Activated naive CD8-positive, alpha-beta T cell treated with anti-CD3 and anti-CD28 coated beads for 36 hours (primary cell): ENCODE results near the gene VENTX. TPM values are rescaled to one million over a fixed set of nuclear protein-coding genes. Genes with fewer than 3 reads are reported as not detected.
A peak's percentile ranks its signal among the peaks of the same experiment; 100 is the strongest.

Experiments
- DNase-seq: peaks from one replicate; pipeline ENCODE4 v3.0.0; 2021
- H3K27ac Mint-ChIP-seq: one replicate; pipeline ENCODE4 v1.8.0; 2022; ENCODE audit warnings: mild to moderate bottlenecking, moderate library complexity, mixed read lengths
- H3K27me3 Mint-ChIP-seq: one replicate; pipeline ENCODE4 v1.8.0; 2022; ENCODE audit warnings: mild to moderate bottlenecking, mixed read lengths
- H3K36me3 Mint-ChIP-seq: one replicate; pipeline ENCODE4 v1.8.0; 2021; ENCODE audit warnings: mild to moderate bottlenecking, mixed read lengths
- H3K4me1 Mint-ChIP-seq: one replicate; pipeline ENCODE4 v1.8.0; 2021; ENCODE audit warnings: mixed read lengths
- H3K4me3 Mint-ChIP-seq: one replicate; pipeline ENCODE4 v1.8.0; 2022; ENCODE audit warnings: mild to moderate bottlenecking, moderate library complexity, mixed read lengths
- H3K9me3 Mint-ChIP-seq: one replicate; pipeline ENCODE4 v1.8.0; 2022; ENCODE audit warnings: mixed read lengths
- total RNA-seq, 2 experiments: library from RNA; stranded (reverse); gene quantifications; one replicate each; pipeline ENCODE4 v1.2.3, GENCODE V29; 2021

Gene VENTX
- total RNA-seq, 2 experiments from 2014 or later = not detected

- H3K27ac Mint-ChIP-seq = peak overlapping the region; percentile 83
- DNase-seq = peak; percentile 81
- H3K4me1 Mint-ChIP-seq = peaks cover 20% of the 10 kb centered on the region
- H3K36me3 Mint-ChIP-seq = peaks cover 3% of the 10 kb centered on the region
- H3K27me3 Mint-ChIP-seq = no peaks in the 10 kb centered on the region
- peak overlapping the region; percentile 83 for H3K4me3 Mint-ChIP-seq
- H3K9me3 Mint-ChIP-seq = no peaks in the 10 kb centered on the region
Observed at GRCh38 chr10:133274751-133275683, 37.4 kb downstream of the VENTX start.

GRCh38 chr10:133275684-133276092 is 38.0 kb downstream of the VENTX start:
- Mint-ChIP-seq H3K4me3 (peak overlapping the region; percentile 83), H3K4me1 (peaks cover 20% of the 10 kb centered on the region), H3K9me3 (no peaks in the 10 kb centered on the region), H3K27me3 (no peaks in the 10 kb centered on the region), H3K27ac (peak overlapping the region; percentile 83), H3K36me3 (peaks cover 3% of the 10 kb centered on the region)
- peak; percentile 62 for DNase-seq

GRCh38 chr10:133276100-133276434 is 38.4 kb downstream of the VENTX start:
- H3K27ac Mint-ChIP-seq = peak overlapping the region; percentile 83
- no peak for DNase-seq
- no peaks in the 10 kb centered on the region for H3K9me3 Mint-ChIP-seq
- H3K4me1 Mint-ChIP-seq = peaks cover 20% of the 10 kb centered on the region
- H3K27me3 Mint-ChIP-seq = no peaks in the 10 kb centered on the region
- peak overlapping the region; percentile 83 for H3K4me3 Mint-ChIP-seq
- peaks cover 3% of the 10 kb centered on the region for H3K36me3 Mint-ChIP-seq

GRCh38 chr10:133276435-133277201 is 39.0 kb downstream of the VENTX start, which contains the start of gene ADAM8:
TSS of gene ADAM8 (minus strand) at chr10:133276868. CDS start at chr10:133276817, 51 bp downstream.
- peaks cover 3% of the 10 kb centered on the region for H3K36me3 Mint-ChIP-seq
- DNase-seq = peak; percentile 77
- H3K4me3 Mint-ChIP-seq = peak within 1 kb of the TSS; percentile 83
- H3K4me1 Mint-ChIP-seq = peaks cover 20% of the 10 kb centered on the region
- H3K9me3 Mint-ChIP-seq = no peaks in the 10 kb centered on the region
- H3K27me3 Mint-ChIP-seq = no peaks in the 10 kb centered on the region
- H3K27ac Mint-ChIP-seq = peak within 1 kb of the TSS; percentile 83

- H3K4me1 Mint-ChIP-seq = peaks cover 20% of the 10 kb centered on the region
- H3K27ac Mint-ChIP-seq = no peak overlapping the region
- no peak for DNase-seq
- no peaks in the 10 kb centered on the region for H3K27me3 Mint-ChIP-seq
- no peaks in the 10 kb centered on the region for H3K9me3 Mint-ChIP-seq
- no peak overlapping the region for H3K4me3 Mint-ChIP-seq
- peaks cover 3% of the 10 kb centered on the region for H3K36me3 Mint-ChIP-seq
Observed at GRCh38 chr10:133277277-133277992, 39.8 kb downstream of the VENTX start.

GRCh38 chr10:133277993-133278576 is 40.4 kb downstream of the VENTX start:
- Mint-ChIP-seq H3K9me3 (no peaks in the 10 kb centered on the region), H3K4me1 (peaks cover 20% of the 10 kb centered on the region), H3K27ac (peak overlapping the region; percentile 66), H3K27me3 (no peaks in the 10 kb centered on the region), H3K4me3 (peak overlapping the region; percentile 7), H3K36me3 (peaks cover 3% of the 10 kb centered on the region)
- no peak for DNase-seq

- peak overlapping the region; percentile 7 for H3K4me3 Mint-ChIP-seq
- no peaks in the 10 kb centered on the region for H3K27me3 Mint-ChIP-seq
- peaks cover 3% of the 10 kb centered on the region for H3K36me3 Mint-ChIP-seq
- H3K4me1 Mint-ChIP-seq = peaks cover 20% of the 10 kb centered on the region
- H3K27ac Mint-ChIP-seq = peak overlapping the region; percentile 66
- no peaks in the 10 kb centered on the region for H3K9me3 Mint-ChIP-seq
- peak; percentile 31 for DNase-seq
Observed at GRCh38 chr10:133278577-133279265, 41.1 kb downstream of the VENTX start.

- no peaks in the 10 kb centered on the region for H3K9me3 Mint-ChIP-seq
- no peak overlapping the region for H3K27ac Mint-ChIP-seq
- H3K4me1 Mint-ChIP-seq = peaks cover 20% of the 10 kb centered on the region
- no peak overlapping the region for H3K4me3 Mint-ChIP-seq
- DNase-seq = no peak
- peaks cover 3% of the 10 kb centered on the region for H3K36me3 Mint-ChIP-seq
- H3K27me3 Mint-ChIP-seq = no peaks in the 10 kb centered on the region
Observed at GRCh38 chr10:133279326-133280226, 41.9 kb downstream of the VENTX start.

- DNase-seq = no peak
- no peak overlapping the region for H3K4me3 Mint-ChIP-seq
- no peak overlapping the region for H3K27ac Mint-ChIP-seq
- H3K4me1 Mint-ChIP-seq = peaks cover 18% of the 10 kb centered on the region
- no peaks in the 10 kb centered on the region for H3K9me3 Mint-ChIP-seq
- H3K27me3 Mint-ChIP-seq = no peaks in the 10 kb centered on the region
- peaks cover 7% of the 10 kb centered on the region for H3K36me3 Mint-ChIP-seq
Observed at GRCh38 chr10:133280391-133281059, 42.9 kb downstream of the VENTX start.

GRCh38 chr10:133281084-133281483 is 43.4 kb downstream of the VENTX start:
- H3K4me3 Mint-ChIP-seq = no peak overlapping the region
- DNase-seq = no peak
- H3K27me3 Mint-ChIP-seq = no peaks in the 10 kb centered on the region
- peaks cover 13% of the 10 kb centered on the region for H3K4me1 Mint-ChIP-seq
- peaks cover 9% of the 10 kb centered on the region for H3K36me3 Mint-ChIP-seq
- no peak overlapping the region for H3K27ac Mint-ChIP-seq
- no peaks in the 10 kb centered on the region for H3K9me3 Mint-ChIP-seq

GRCh38 chr10:133281628-133282372 is 44.1 kb downstream of the VENTX start:
- Mint-ChIP-seq H3K4me3 (no peak overlapping the region), H3K36me3 (peaks cover 11% of the 10 kb centered on the region), H3K27me3 (no peaks in the 10 kb centered on the region), H3K4me1 (peaks cover 13% of the 10 kb centered on the region), H3K9me3 (no peaks in the 10 kb centered on the region), H3K27ac (no peak overlapping the region)
- no peak for DNase-seq

- Mint-ChIP-seq H3K27me3 (no peaks in the 10 kb centered on the region), H3K27ac (no peak overlapping the region), H3K4me1 (peaks cover 10% of the 10 kb centered on the region), H3K36me3 (peaks cover 15% of the 10 kb centered on the region), H3K4me3 (no peak overlapping the region), H3K9me3 (no peaks in the 10 kb centered on the region)
- no peak for DNase-seq
Observed at GRCh38 chr10:133282846-133283390, 45.3 kb downstream of the VENTX start.
